Thyroid gland (tissue), 4 donors: ENCODE measurements around the gene SEMA6B.

ENCODE experiments used
- POLR2A ChIP-seq, 2 donors: fragments of 450-650 bp; IDR thresholded peaks; one replicate each; pipeline ENCODE4 v1.6.1; 2017; ENCODE audit warnings: antibody characterized with exemption in 2 of 2, mild to moderate bottlenecking in 2 of 2, moderate library complexity in 1 of 2
- TF ChIP-seq, protein P1 (sequence below), 6 experiments: fragments of 200-600 bp in 3 of 6; fragments of 450-650 bp in 3 of 6; sonication (generic) in 3 of 6; IDR thresholded peaks; one replicate each; pipeline ENCODE4 v1.5.1; 2016 to 2019; ENCODE audit warnings: antibody characterized with exemption in 6 of 6, mild to moderate bottlenecking in 2 of 6, inconsistent platforms in 1 of 6, moderate library complexity in 1 of 6

DNA sequence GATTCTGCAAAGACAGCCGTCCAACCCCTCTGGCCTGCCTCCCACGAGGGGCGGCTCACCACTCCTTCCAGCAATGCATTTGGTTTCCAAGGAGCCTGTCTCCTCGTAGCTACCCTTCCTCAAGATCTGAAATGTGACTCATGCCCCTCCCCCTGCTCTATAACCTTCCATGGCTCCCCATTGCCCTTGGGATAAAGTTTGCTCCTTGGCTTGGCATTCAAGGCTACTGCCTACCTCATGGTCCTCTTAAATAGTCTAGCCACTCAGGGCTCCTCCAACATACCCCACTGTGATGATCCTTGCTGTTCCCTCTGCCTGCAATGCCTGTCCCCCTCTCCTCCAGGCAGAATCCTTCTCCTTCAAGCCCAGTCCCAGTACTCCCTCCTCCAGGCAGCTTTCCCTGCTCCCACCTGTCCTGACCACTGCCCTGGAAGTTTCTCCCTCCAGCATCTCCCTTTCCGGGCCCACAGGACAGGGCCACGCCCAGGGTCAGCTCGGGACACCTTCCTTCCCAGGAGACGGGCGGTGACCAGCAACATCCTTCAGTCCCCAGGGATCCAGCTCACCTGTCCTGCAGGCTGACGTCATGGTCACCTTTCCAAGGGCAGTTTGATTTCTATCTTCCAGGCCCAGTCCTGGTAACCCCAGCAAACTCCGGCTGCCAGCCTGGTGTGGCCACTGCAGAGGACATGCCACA is 19.2 kb upstream of the SEMA6B start:
- TF ChIP-seq, protein P1, sequence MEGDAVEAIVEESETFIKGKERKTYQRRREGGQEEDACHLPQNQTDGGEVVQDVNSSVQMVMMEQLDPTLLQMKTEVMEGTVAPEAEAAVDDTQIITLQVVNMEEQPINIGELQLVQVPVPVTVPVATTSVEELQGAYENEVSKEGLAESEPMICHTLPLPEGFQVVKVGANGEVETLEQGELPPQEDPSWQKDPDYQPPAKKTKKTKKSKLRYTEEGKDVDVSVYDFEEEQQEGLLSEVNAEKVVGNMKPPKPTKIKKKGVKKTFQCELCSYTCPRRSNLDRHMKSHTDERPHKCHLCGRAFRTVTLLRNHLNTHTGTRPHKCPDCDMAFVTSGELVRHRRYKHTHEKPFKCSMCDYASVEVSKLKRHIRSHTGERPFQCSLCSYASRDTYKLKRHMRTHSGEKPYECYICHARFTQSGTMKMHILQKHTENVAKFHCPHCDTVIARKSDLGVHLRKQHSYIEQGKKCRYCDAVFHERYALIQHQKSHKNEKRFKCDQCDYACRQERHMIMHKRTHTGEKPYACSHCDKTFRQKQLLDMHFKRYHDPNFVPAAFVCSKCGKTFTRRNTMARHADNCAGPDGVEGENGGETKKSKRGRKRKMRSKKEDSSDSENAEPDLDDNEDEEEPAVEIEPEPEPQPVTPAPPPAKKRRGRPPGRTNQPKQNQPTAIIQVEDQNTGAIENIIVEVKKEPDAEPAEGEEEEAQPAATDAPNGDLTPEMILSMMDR (IDR thresholded peaks at IDR 0.05) = no peak
- TF ChIP-seq POLR2A (IDR thresholded peaks at IDR 0.05) = no peak
